Stimulated activated naive B cell treated with anti-CD40 and anti-IgM and Interleukin-4, amounts not matched to agents 10 μg/mL and 1 μg/mL and 100 μg/mL, for 72 hours (primary cell): ENCODE results near the gene TANGO6.

ENCODE experiments used
- ATAC-seq, 2 donors: fragments of 150-1000 bp; cut with Tn5 transposase; replicated peaks; 2 replicates each; pipeline ENCODE4 v1.10.0; 2021; ENCODE audit warnings: moderate library complexity in 1 of 2
- DNase-seq: peaks from one replicate; pipeline ENCODE4 v3.0.0; 2021
- H3K27ac Mint-ChIP-seq: one replicate; pipeline ENCODE4 v1.8.0; 2022; ENCODE audit warnings: mild to moderate bottlenecking, mixed read lengths
- H3K27me3 Mint-ChIP-seq, 2 donors: one replicate each; pipeline ENCODE4 v1.8.0; 2022; ENCODE audit warnings: mixed read lengths in 2 of 2
- H3K36me3 Mint-ChIP-seq, 2 donors: one replicate each; pipeline ENCODE4 v1.8.0; 2022; ENCODE audit warnings: mixed read lengths in 2 of 2, mild to moderate bottlenecking in 1 of 2
- H3K4me1 Mint-ChIP-seq, 2 donors: one replicate each; pipeline ENCODE4 v1.8.0; 2022; ENCODE audit warnings: mixed read lengths in 2 of 2, mild to moderate bottlenecking in 1 of 2
- H3K4me3 Mint-ChIP-seq, 2 donors: one replicate each; pipeline ENCODE4 v1.8.0; 2022; ENCODE audit warnings: mild to moderate bottlenecking in 2 of 2, mixed read lengths in 2 of 2, moderate library complexity in 1 of 2
- H3K9me3 Mint-ChIP-seq, 2 donors: one replicate each; pipeline ENCODE4 v1.8.0; 2022; ENCODE audit warnings: mixed read lengths in 2 of 2, mild to moderate bottlenecking in 1 of 2

TANGO6 gene

GRCh38 chr16:69012906-69013305 is 169.6 kb downstream of the TANGO6 start:
- DNase-seq (no peak), ATAC-seq (no peak)
- no peaks in the 10 kb centered on the region for H3K9me3 Mint-ChIP-seq
- H3K4me1 Mint-ChIP-seq = peaks cover 0 to 3% of the 10 kb centered on the region in 2 donors
- no peak overlapping the region for H3K4me3 Mint-ChIP-seq
- no peaks in the 10 kb centered on the region for H3K27me3 Mint-ChIP-seq
- no peak overlapping the region for H3K27ac Mint-ChIP-seq
- H3K36me3 Mint-ChIP-seq = peaks cover 18 to 23% of the 10 kb centered on the region in 2 donors

- Mint-ChIP-seq H3K27ac (no peak overlapping the region), H3K4me3 (no peak overlapping the region), H3K27me3 (no peaks in the 10 kb centered on the region), H3K4me1 (peaks cover 0 to 3% of the 10 kb centered on the region in 2 donors), H3K9me3 (no peaks in the 10 kb centered on the region), H3K36me3 (peaks cover 13 to 20% of the 10 kb centered on the region in 2 donors)
- ATAC-seq = no peak
- no peak for DNase-seq
These were observed 170.7 kb downstream of the TANGO6 start for GRCh38 chr16:69013991-69014390.

GRCh38 chr16:69014811-69015210 is 171.5 kb downstream of the TANGO6 start:
- Mint-ChIP-seq H3K36me3 (peaks cover 13 to 20% of the 10 kb centered on the region in 2 donors), H3K9me3 (no peaks in the 10 kb centered on the region), H3K27me3 (no peaks in the 10 kb centered on the region), H3K4me1 (peaks cover 0 to 3% of the 10 kb centered on the region in 2 donors), H3K27ac (no peak overlapping the region), H3K4me3 (no peak overlapping the region)
- ATAC-seq = no peak
- DNase-seq = no peak

GRCh38 chr16:69017036-69017783 is 173.9 kb downstream of the TANGO6 start:
- Mint-ChIP-seq H3K36me3 (peaks cover 13 to 28% of the 10 kb centered on the region in 2 donors), H3K9me3 (no peaks in the 10 kb centered on the region), H3K27me3 (no peaks in the 10 kb centered on the region), H3K4me3 (no peak overlapping the region), H3K27ac (peak overlapping the region; percentile 4), H3K4me1 (peaks cover 0 to 3% of the 10 kb centered on the region in 2 donors)
- DNase-seq (no peak), ATAC-seq (no peak)

DNA sequence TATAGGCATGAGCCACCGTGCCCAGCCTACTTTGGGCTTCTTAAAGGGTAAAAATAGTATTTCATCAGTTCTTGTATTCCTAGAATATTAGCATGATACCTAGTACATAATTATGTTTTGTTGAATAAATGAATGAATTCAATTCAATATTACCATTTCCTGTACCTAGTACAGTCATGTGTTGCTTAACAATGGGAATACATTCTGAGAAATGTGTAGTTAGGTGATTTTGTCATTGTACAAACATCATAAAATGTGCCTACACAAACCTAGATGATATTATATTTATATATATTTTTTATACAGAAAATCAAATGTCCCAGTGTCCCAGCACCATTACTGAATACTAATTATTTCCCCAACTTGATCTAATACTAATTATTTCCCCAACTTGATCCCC is 176.5 kb downstream of the TANGO6 start:
- H3K36me3 Mint-ChIP-seq = peaks cover 19 to 38% of the 10 kb centered on the region in 2 donors
- H3K27ac Mint-ChIP-seq = no peak overlapping the region
- H3K27me3 Mint-ChIP-seq = no peaks in the 10 kb centered on the region
- DNase-seq (no peak), ATAC-seq (no peak)
- peaks cover 0 to 3% of the 10 kb centered on the region in 2 donors for H3K4me1 Mint-ChIP-seq
- no peaks in the 10 kb centered on the region for H3K9me3 Mint-ChIP-seq
- no peak overlapping the region for H3K4me3 Mint-ChIP-seq

GRCh38 chr16:69029121-69029520 is 185.8 kb downstream of the TANGO6 start:
- no peaks in the 10 kb centered on the region for H3K9me3 Mint-ChIP-seq
- H3K27me3 Mint-ChIP-seq = no peaks in the 10 kb centered on the region
- H3K4me3 Mint-ChIP-seq = no peak overlapping the region
- DNase-seq = no peak
- H3K36me3 Mint-ChIP-seq = peaks cover 39 to 45% of the 10 kb centered on the region in 2 donors
- no peaks in the 10 kb centered on the region for H3K4me1 Mint-ChIP-seq
- ATAC-seq = no peak
- H3K27ac Mint-ChIP-seq = no peak overlapping the region

- Mint-ChIP-seq H3K9me3 (no peaks in the 10 kb centered on the region), H3K27me3 (no peaks in the 10 kb centered on the region), H3K4me1 (no peaks in the 10 kb centered on the region), H3K36me3 (peaks cover 34 to 41% of the 10 kb centered on the region in 2 donors), H3K4me3 (no peak overlapping the region), H3K27ac (no peak overlapping the region)
- ATAC-seq (no peak), DNase-seq (no peak)
These were observed 188.6 kb downstream of the TANGO6 start for GRCh38 chr16:69031877-69032301.

DNA sequence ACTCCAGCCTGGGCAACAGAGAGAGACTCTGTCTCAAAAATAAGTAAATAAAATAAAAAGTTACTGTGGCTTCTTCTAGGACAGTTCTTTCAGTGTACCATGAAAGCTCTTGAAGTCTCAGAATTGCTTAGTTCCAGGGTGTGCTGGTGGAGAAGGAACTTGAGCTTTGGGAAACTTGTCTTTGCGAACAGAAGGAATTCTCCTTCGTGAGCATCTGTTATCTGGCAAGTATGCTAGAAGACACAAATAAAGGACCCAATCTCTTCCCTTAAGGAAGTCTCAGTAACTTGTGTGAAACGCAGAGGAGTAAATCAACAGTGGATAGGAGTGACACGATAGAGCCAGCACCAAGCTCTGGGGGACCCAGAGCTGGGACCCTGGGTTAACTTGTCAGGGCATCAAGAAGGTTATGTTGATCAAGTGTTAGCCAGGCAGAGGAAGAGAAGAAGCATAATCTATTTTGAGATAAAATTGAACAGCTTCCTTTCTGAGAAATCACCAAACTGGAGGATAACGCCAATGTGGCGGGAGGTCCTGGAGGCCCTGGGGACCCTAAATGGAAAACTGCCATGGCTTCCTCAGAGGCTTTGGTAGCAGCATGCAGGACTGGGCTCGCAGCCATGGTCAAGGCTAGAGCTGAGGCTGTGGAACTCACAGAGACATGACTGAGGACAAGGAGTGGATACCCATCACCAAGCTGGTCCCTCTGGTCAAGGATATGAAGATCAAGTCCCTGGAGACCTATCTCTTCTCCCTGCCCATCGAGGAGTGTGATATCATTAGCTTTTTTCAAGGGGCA is 190.0 kb downstream of the TANGO6 start:
- ATAC-seq (no peak), DNase-seq (no peak)
- H3K27me3 Mint-ChIP-seq = no peaks in the 10 kb centered on the region
- no peak overlapping the region for H3K4me3 Mint-ChIP-seq
- peaks cover 34 to 41% of the 10 kb centered on the region in 2 donors for H3K36me3 Mint-ChIP-seq
- no peaks in the 10 kb centered on the region for H3K9me3 Mint-ChIP-seq
- no peaks in the 10 kb centered on the region for H3K4me1 Mint-ChIP-seq
- H3K27ac Mint-ChIP-seq = no peak overlapping the region

- peaks cover 31 to 40% of the 10 kb centered on the region in 2 donors for H3K36me3 Mint-ChIP-seq
- H3K27me3 Mint-ChIP-seq = no peaks in the 10 kb centered on the region
- ATAC-seq = no peak
- H3K4me1 Mint-ChIP-seq = no peaks in the 10 kb centered on the region
- H3K4me3 Mint-ChIP-seq = no peak overlapping the region
- H3K9me3 Mint-ChIP-seq = no peaks in the 10 kb centered on the region
- H3K27ac Mint-ChIP-seq = no peak overlapping the region
- DNase-seq = no peak
These were observed 192.0 kb downstream of the TANGO6 start for GRCh38 chr16:69035375-69035774.

DNA sequence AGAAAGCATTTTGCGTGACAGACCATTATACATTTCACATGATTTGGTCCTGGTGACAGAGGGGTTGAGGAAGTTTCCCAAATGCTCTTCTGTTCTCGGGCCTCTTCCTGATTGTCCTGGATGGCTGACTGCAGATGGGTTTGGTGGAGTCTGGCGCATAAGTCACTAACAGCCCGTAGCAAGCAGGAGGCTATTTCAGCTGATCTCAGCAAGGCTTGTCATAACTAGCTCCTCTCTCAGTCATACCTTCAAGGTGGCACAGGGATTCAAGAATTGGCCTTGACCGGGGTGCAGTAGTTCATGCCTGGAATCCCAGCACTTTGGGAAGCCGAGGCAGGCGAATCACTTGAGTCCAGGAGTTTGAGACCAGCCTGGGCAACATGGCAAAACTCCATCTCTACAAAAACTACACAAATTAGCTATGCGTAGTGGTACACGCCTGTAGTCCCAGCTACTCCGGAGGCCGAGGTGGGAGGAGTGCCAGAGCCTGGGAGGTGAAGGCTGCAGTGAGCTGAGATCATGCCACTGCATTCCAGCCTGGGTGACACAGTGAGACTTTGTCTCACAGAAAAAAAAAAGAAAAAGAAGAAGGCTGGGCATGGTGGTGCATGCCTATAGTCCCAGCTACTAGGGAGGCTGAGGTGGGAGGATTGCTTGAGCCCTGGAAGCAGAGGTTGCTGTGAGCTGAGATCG is 193.2 kb downstream of the TANGO6 start:
- Mint-ChIP-seq H3K36me3 (peaks cover 38 to 47% of the 10 kb centered on the region in 2 donors), H3K4me3 (no peak overlapping the region), H3K9me3 (no peaks in the 10 kb centered on the region), H3K27ac (no peak overlapping the region), H3K27me3 (no peaks in the 10 kb centered on the region), H3K4me1 (no peaks in the 10 kb centered on the region)
- ATAC-seq (no peak), DNase-seq (no peak)

DNA sequence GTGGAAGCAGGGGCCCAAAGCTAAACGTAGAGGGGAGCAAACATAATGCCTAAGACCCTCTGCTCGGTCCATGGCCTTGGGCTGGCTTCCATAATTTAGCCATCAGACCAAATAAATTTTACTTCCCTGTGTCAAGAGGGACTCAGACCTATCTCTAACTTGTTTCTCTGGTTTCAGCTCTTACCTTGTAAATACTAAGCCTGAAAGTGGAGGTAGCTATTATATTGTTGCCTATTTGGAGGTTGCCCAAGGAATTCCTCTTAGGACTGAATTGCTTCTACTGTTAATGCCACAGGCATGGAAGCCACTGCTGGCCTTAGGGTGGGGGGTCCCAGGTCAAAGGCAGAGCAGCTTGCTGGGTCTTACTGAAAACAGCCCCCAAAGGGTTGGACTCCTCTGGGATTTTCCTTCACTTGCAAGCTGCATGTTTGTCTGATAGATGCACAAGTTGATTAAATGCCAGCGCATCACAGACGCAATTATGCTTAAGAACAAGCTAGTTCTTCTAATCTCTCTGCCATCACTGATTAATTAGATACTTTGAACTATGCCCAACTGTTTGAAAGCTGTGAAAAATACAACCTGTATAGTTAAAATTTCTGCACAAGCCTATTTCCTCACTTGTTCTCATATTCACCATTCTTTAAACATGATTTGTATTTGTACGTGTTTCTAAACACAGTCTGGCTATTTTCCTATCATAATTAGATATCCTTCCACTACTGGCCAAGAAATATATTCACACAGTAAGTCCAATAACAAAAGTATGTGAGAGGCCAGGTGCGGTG is 194.2 kb downstream of the TANGO6 start:
- Mint-ChIP-seq H3K36me3 (peaks cover 46 to 51% of the 10 kb centered on the region in 2 donors), H3K27ac (no peak overlapping the region), H3K4me3 (no peak overlapping the region), H3K4me1 (no peaks in the 10 kb centered on the region), H3K27me3 (no peaks in the 10 kb centered on the region), H3K9me3 (peaks cover 0 to 2% of the 10 kb centered on the region in 2 donors)
- DNase-seq (no peak), ATAC-seq (no peak)

DNA sequence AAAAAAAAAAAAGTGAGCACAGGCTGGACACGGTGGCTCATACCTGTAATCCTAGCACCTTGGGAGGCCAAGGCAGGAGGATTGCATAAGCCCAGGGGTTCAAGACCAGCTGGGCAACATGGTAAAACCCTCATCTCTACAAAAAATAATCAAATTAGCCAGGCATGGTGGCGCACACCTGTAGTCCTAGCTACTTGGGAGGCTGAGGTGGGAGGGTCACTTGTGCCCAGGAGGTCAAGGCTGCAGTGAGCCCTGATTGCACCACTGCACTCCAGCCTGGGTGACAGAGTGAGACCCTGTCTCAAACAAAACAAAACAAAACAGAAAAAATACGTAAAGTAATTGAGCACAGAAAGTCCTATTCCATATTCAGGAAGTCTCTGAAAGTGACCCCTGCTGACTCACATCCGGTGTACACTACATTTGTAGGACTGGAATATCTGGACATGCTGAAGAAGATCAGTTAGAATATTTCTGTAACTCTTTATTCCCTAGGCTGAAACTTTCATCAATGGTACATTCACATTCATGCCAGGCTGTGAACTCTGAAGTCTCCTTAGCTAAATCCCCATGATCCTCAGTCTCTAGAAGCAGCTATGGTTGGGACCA is 196.1 kb downstream of the TANGO6 start:
- Mint-ChIP-seq H3K36me3 (peaks cover 33 to 57% of the 10 kb centered on the region in 2 donors), H3K27ac (no peak overlapping the region), H3K27me3 (no peaks in the 10 kb centered on the region), H3K9me3 (peaks cover 0 to 2% of the 10 kb centered on the region in 2 donors), H3K4me3 (no peak overlapping the region), H3K4me1 (no peaks in the 10 kb centered on the region)
- ATAC-seq (no peak), DNase-seq (no peak)

DNA sequence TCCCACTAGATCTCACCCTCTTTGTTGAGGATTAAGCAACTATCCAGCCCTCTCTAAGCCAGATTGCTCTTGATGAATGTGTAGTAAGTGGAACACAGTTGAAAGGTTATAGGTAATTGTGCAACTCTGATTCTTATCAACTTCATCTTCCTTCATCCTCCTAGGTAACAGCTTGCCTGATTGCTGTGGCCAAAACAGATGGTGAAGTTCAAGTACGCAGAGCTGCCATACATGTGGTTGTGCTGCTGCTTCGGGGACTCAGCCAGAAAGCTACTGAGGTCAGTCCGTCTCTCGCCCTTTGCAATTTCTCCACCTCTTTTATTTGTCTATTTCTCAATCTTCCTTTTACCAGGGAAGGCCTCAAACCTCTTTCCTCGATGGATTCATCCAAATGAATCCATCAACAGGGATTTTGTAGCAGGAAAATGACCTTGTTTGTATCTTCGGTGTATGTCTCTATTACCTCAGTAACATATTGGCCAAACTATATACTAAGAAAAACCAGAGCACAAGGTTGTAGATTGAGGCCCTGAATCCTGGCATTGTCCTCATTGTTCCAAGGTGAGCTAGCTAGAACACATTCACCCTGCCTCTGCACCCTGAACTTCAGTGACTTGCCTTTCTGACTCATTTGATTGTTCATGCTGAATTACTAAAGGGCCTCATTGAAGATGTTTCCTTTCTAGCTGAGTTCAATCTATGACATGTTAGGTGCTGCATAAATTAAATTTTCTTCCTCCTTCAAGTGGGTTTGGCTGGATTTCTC is 197.0 kb downstream of the TANGO6 start:
- peaks cover 33 to 55% of the 10 kb centered on the region in 2 donors for H3K36me3 Mint-ChIP-seq

More for the DNA sequence above, 197.0 kb downstream of the TANGO6 start:
- Mint-ChIP-seq H3K27me3 (no peaks in the 10 kb centered on the region), H3K4me3 (no peak overlapping the region), H3K9me3 (peaks cover 0 to 2% of the 10 kb centered on the region in 2 donors), H3K27ac (no peak overlapping the region), H3K4me1 (no peaks in the 10 kb centered on the region)
- ATAC-seq (no peak), DNase-seq (no peak)
